A549 (cell line): Measurements from ENCODE around the gene GRIA3. TPM values are rescaled to one million over a fixed set of nuclear protein-coding genes. Genes with fewer than 3 reads are reported as not detected.
A peak's percentile ranks its signal among the peaks of the same experiment; 100 is the strongest.

Source experiments
- ATAC-seq, 2 experiments: fragments of 200-7000 bp in 1 of 2; fragments of >200 bp in 1 of 2; cut with Nextera tagmentation in 1 of 2; cut with Tn5 transposase in 1 of 2; 3 replicates each; pipeline versions ENCODE4 v1.8.0 to v1.9.1; 2018 to 2020; ENCODE audit warnings: mild to moderate bottlenecking in 1 of 2, moderate library complexity in 1 of 2
- CTCF ChIA-PET: fragments of 300-600 bp; sonication (Branson Sonifier 250); formaldehyde crosslinking; extraction: SDS; loops from one replicate; lab custom pipeline; 2021; ENCODE audit warnings: antibody characterized with exemption, inconsistent platforms; lab: Yijun Ruan, JAX
- POLR2A ChIA-PET: fragments of 350-600 bp; formaldehyde crosslinking; extraction: SDS; loops from one replicate; lab custom pipeline; 2021; ENCODE audit warnings: antibody characterized with exemption, inconsistent platforms; lab: Yijun Ruan, JAX
- DNase-seq, 2 experiments: peaks; one replicate each; pipeline versions ENCODE4 v3.0.0 to v3.0.0-alpha.2; 2011 to 2016; ENCODE audit warnings: low read depth in 1 of 2, low spot score in 1 of 2
- FAIRE-seq: peaks from 2 replicates; lab custom pipeline; 2011; peaks lifted over from hg19 to GRCh38; lab: Jason Lieb, UNC
- H3K27ac ChIP-seq, 2 experiments: fragments of >200 bp; sonication (Bioruptor Twin); formaldehyde crosslinking; 3 replicates each; pipeline ENCODE4 v1.5.1; 2016 to 2017
- H3K4me1 ChIP-seq: fragments of >200 bp; sonication (Bioruptor Twin); formaldehyde crosslinking; 3 replicates; pipeline ENCODE4 v1.6.1; 2016
- H3K4me2 ChIP-seq: fragments of >200 bp; sonication (Bioruptor Twin); formaldehyde crosslinking; 3 replicates; pipeline ENCODE4 v1.6.1; 2016
- H3K4me3 ChIP-seq: fragments of >200 bp; sonication (Bioruptor Twin); formaldehyde crosslinking; 3 replicates; pipeline ENCODE4 v1.5.1; 2016
- H3K9me3 ChIP-seq: fragments of >200 bp; sonication (Bioruptor Twin); formaldehyde crosslinking; 3 replicates; pipeline ENCODE4 v1.6.1; 2016
- ATOH8 ChIP-seq: fragments of 250-450 bp; sonication (Bioruptor Pico); IDR thresholded peaks from 2 replicates; pipeline ENCODE4 v1.5.0; 2020; ENCODE audit warnings: low read depth, mild to moderate bottlenecking, moderate library complexity
- BHLHE40 ChIP-seq: IDR thresholded peaks from 2 replicates; pipeline ENCODE4 v1.6.1; 2012; ENCODE audit warnings: low read depth, low read length, inconsistent platforms
- CBX2 ChIP-seq: fragments of 200-600 bp; sonication (generic); IDR thresholded peaks from 2 replicates; pipeline ENCODE4 v1.6.1; 2016; ENCODE audit warnings: low read depth, mild to moderate bottlenecking, borderline replicate concordance
- CBX8 ChIP-seq: fragments of 200-600 bp; sonication (generic); IDR thresholded peaks from 2 replicates; pipeline ENCODE4 v1.6.1; 2016
- CHD4 ChIP-seq: fragments of 200-600 bp; sonication (generic); IDR thresholded peaks from 2 replicates; pipeline ENCODE4 v1.6.1; 2016; ENCODE audit warnings: antibody characterized with exemption, mild to moderate bottlenecking, borderline replicate concordance
- E2F6 ChIP-seq: IDR thresholded peaks from 2 replicates; pipeline ENCODE4 v1.6.1; 2012; ENCODE audit warnings: low read depth, borderline replicate concordance
- EHF ChIP-seq: fragments of 250-450 bp; sonication (Bioruptor Pico); IDR thresholded peaks from 2 replicates; pipeline ENCODE4 v1.5.0; 2020; ENCODE audit warnings: mild to moderate bottlenecking
- EP300 ChIP-seq, 2 experiments: fragments of >200 bp; sonication (Bioruptor Twin); formaldehyde crosslinking; IDR thresholded peaks; 2 replicates in 1 of 2; 3 replicates in 1 of 2; pipeline ENCODE4 v1.6.1; 2016 to 2017
- FOSB ChIP-seq: fragments of 250-450 bp; sonication (Bioruptor Pico); IDR thresholded peaks from 2 replicates; pipeline ENCODE4 v1.5.0; 2020; ENCODE audit warnings: mild to moderate bottlenecking, moderate library complexity
- FOSL2 ChIP-seq, 2 experiments: fragments of 450-650 bp in 1 of 2; fragments of >200 bp in 1 of 2; sonication (Bioruptor Twin) in 1 of 2; formaldehyde crosslinking; IDR thresholded peaks; 2 replicates each; pipeline versions ENCODE4 v1.5.0 to v1.6.1; 2016 to 2020; ENCODE audit warnings: mild to moderate bottlenecking in 1 of 2, moderate library complexity in 1 of 2
- HDAC2 ChIP-seq: fragments of 200-600 bp; sonication (generic); IDR thresholded peaks from 2 replicates; pipeline ENCODE4 v1.6.1; 2016
- KDM1A ChIP-seq: fragments of 200-600 bp; sonication (generic); IDR thresholded peaks from 2 replicates; pipeline ENCODE4 v1.6.1; 2016; ENCODE audit warnings: low read depth, mild to moderate bottlenecking
- KDM5A ChIP-seq: fragments of 200-600 bp; sonication (generic); IDR thresholded peaks from 2 replicates; pipeline ENCODE4 v1.6.1; 2016; ENCODE audit warnings: antibody characterized with exemption, mild to moderate bottlenecking
- MAFK ChIP-seq: fragments of 450-650 bp; IDR thresholded peaks from 2 replicates; pipeline ENCODE4 v1.6.1; 2014; ENCODE audit not compliant: partially characterized antibody
- NPAS2 ChIP-seq: fragments of 250-450 bp; sonication (Bioruptor Pico); IDR thresholded peaks from 2 replicates; pipeline ENCODE4 v1.8.0; 2022; ENCODE audit warnings: mild to moderate bottlenecking, moderate library complexity, borderline replicate concordance
- NR3C1 ChIP-seq: fragments of >200 bp; sonication (Bioruptor Twin); formaldehyde crosslinking; IDR thresholded peaks from 3 replicates; pipeline ENCODE4 v1.6.1; 2017
- PHF8 ChIP-seq: fragments of 200-600 bp; sonication (generic); IDR thresholded peaks from 2 replicates; pipeline ENCODE4 v1.6.1; 2016; ENCODE audit warnings: low read depth, mild to moderate bottlenecking, antibody characterized with exemption, moderate library complexity, borderline replicate concordance
- POLR2A ChIP-seq: IDR thresholded peaks from 2 replicates; pipeline ENCODE4 v1.6.1; 2012; ENCODE audit warnings: mild to moderate bottlenecking, low read length
- RAD21 ChIP-seq, 2 experiments: fragments of >200 bp in 1 of 2; sonication (Bioruptor Twin) in 1 of 2; formaldehyde crosslinking in 1 of 2; IDR thresholded peaks in 1 of 2; conservative IDR thresholded peaks in 1 of 2; 2 replicates in 1 of 2; 3 replicates in 1 of 2; pipeline ENCODE4 v1.6.1; 2012 to 2018; ENCODE audit warnings: inconsistent platforms in 1 of 2
- RARB ChIP-seq: fragments of 250-450 bp; sonication (Bioruptor Pico); IDR thresholded peaks from 2 replicates; pipeline ENCODE4 v1.8.0; 2021; ENCODE audit warnings: mild to moderate bottlenecking, moderate library complexity
- RFX5 ChIP-seq: fragments of 450-650 bp; IDR thresholded peaks from 2 replicates; pipeline ENCODE4 v1.7.1; 2014; ENCODE audit warnings: antibody characterized with exemption, mild to moderate bottlenecking, moderate library complexity
- TFCP2L1 ChIP-seq: fragments of 250-450 bp; sonication (Bioruptor Pico); IDR thresholded peaks from 2 replicates; pipeline ENCODE4 v1.5.0; 2021; ENCODE audit warnings: mild to moderate bottlenecking
- TP53 ChIP-seq: fragments of 250-450 bp; sonication (Bioruptor Pico); IDR thresholded peaks from 2 replicates; pipeline ENCODE4 v1.5.0; 2021; ENCODE audit warnings: mild to moderate bottlenecking, moderate library complexity
- ZC3H11A ChIP-seq: fragments of 450-650 bp; IDR thresholded peaks from 2 replicates; pipeline ENCODE4 v1.6.1; 2014; ENCODE audit warnings: antibody characterized with exemption, mild to moderate bottlenecking
- ZNF302 ChIP-seq: fragments of 250-450 bp; sonication (Bioruptor Pico); IDR thresholded peaks from 2 replicates; pipeline ENCODE4 v1.9.0; 2021; ENCODE audit warnings: inconsistent platforms, mild to moderate bottlenecking, moderate library complexity
- ZSCAN20 ChIP-seq: fragments of 250-450 bp; sonication (Bioruptor Pico); IDR thresholded peaks from 2 replicates; pipeline ENCODE4 v1.8.0; 2022; ENCODE audit warnings: mild to moderate bottlenecking, moderate library complexity
- WGBS: methylation state at CpG from one replicate; pipeline ENCODE4 v1.1.6; 2017; ENCODE audit errors: missing lambda C conversion rate; 5-methylcytosine and 5-hydroxymethylcytosine counted together
- polyA plus RNA-seq, 4 experiments: library from polyadenylated mRNA; depleted of rRNA in 3 of 4; stranded (reverse); fragments of >200 nt; fragmentation: RNase III in 1 of 4; extraction: RNeasy Plus Mini Kit Qiagen cat#74134 plus additional on column Dnase treatment in 1 of 4; gene quantifications; 2 replicates in 3 of 4; 3 replicates in 1 of 4; pipeline ENCODE4 v1.2.3, GENCODE V29; 2011 to 2017
- TF ChIP-seq, protein P1 (sequence below): IDR thresholded peaks from 2 replicates; pipeline ENCODE4 v1.6.1; 2012
- TF ChIP-seq, protein P2 (sequence below): fragments of 250-450 bp; sonication (Bioruptor Pico); IDR thresholded peaks from 2 replicates; pipeline ENCODE4 v1.5.0; 2021; ENCODE audit warnings: mild to moderate bottlenecking, moderate library complexity, borderline replicate concordance
- TF ChIP-seq, protein P3 (sequence below): fragments of >200 bp; sonication (Bioruptor Twin); formaldehyde crosslinking; IDR thresholded peaks from 3 replicates; pipeline ENCODE4 v1.6.1; 2016

The GRIA3 gene
- polyA plus RNA-seq, 2 of the 4 experiments (the other 2 are of a cell fraction) = not detected

- TF ChIP-seq, protein P1, sequence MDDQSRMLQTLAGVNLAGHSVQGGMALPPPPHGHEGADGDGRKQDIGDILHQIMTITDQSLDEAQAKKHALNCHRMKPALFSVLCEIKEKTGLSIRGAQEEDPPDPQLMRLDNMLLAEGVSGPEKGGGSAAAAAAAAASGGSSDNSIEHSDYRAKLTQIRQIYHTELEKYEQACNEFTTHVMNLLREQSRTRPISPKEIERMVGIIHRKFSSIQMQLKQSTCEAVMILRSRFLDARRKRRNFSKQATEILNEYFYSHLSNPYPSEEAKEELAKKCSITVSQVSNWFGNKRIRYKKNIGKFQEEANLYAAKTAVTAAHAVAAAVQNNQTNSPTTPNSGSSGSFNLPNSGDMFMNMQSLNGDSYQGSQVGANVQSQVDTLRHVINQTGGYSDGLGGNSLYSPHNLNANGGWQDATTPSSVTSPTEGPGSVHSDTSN = no peak
- TF ChIP-seq, protein P2, sequence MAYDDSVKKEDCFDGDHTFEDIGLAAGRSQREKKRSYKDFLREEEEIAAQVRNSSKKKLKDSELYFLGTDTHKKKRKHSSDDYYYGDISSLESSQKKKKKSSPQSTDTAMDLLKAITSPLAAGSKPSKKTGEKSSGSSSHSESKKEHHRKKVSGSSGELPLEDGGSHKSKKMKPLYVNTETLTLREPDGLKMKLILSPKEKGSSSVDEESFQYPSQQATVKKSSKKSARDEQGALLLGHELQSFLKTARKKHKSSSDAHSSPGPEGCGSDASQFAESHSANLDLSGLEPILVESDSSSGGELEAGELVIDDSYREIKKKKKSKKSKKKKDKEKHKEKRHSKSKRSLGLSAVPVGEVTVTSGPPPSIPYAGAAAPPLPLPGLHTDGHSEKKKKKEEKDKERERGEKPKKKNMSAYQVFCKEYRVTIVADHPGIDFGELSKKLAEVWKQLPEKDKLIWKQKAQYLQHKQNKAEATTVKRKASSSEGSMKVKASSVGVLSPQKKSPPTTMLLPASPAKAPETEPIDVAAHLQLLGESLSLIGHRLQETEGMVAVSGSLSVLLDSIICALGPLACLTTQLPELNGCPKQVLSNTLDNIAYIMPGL (CRISPR knock-in tag) = no peak
Observed at GRCh38 chrX:123170546-123170945, 13.5 kb upstream of the GRIA3 start (continued).

- TF ChIP-seq RARB (CRISPR knock-in tag) (no peak), POLR2A (no peak), TFCP2L1 (CRISPR knock-in tag) (no peak), RFX5 (no peak), FOSB (CRISPR knock-in tag) (no peak), NR3C1 (no peak), ATOH8 (CRISPR knock-in tag) (no peak), EHF (CRISPR knock-in tag) (no peak), KDM1A (no peak), RAD21 (conservative IDR thresholded peaks at IDR 0.05 in 1 of 2, IDR thresholded peaks at IDR 0.05 in 1 of 2) (no peak), CHD4 (no peak), TP53 (CRISPR knock-in tag) (no peak), NPAS2 (no peak), CBX8 (no peak), EP300 (IDR thresholded peaks at IDR 0.05) (no peak), ZSCAN20 (CRISPR knock-in tag) (no peak), HDAC2 (no peak)
- TF ChIP-seq, protein P1 = no peak
- TF ChIP-seq, all 56 proteins: peak for 0
- no peaks in the 10 kb centered on the region for H3K9me3 ChIP-seq
- no peak for ATAC-seq
- WGBS = 76% methylated on average over 3 of the region's 3 CpGs
- CTCF ChIA-PET = no interaction called here
- H3K4me2 ChIP-seq = no peak overlapping the region
- no peak overlapping the region for H3K4me3 ChIP-seq
- no peak for DNase-seq
- H3K27ac ChIP-seq = no peak overlapping the region
- peaks cover 13% of the 10 kb centered on the region; the same call in 2 of the 3 replicates for H3K4me1 ChIP-seq
- FAIRE-seq = no peak
- POLR2A ChIA-PET = no interaction called here
Observed at GRCh38 chrX:123171781-123172180, 12.3 kb upstream of the GRIA3 start.

GRCh38 chrX:123172869-123173268, 11.2 kb upstream of the GRIA3 start:
- ATAC-seq = no peak
- DNase-seq = no peak
- Histone ChIP-seq H3K27ac (no peak overlapping the region), H3K4me3 (no peak overlapping the region), H3K4me2 (no peak overlapping the region), H3K9me3 (no peaks in the 10 kb centered on the region), H3K4me1 (peaks cover 13% of the 10 kb centered on the region; the same call in 2 of the 3 replicates)
- CTCF ChIA-PET = no interaction called here
- POLR2A ChIA-PET = no interaction called here
- peak; percentile 65 for FAIRE-seq
- WGBS = 67% methylated on average over 2 of the region's 2 CpGs
- TF ChIP-seq TFCP2L1 (CRISPR knock-in tag) = no peak
- TF ChIP-seq E2F6 = no peak
- TF ChIP-seq MAFK = no peak
- no peak for TF ChIP-seq ZNF302 (CRISPR knock-in tag)
- no peak for TF ChIP-seq ATOH8 (CRISPR knock-in tag)
- no peak for TF ChIP-seq KDM5A
- TF ChIP-seq TP53 (CRISPR knock-in tag) = no peak
- no peak for TF ChIP-seq ZSCAN20 (CRISPR knock-in tag)
- TF ChIP-seq PHF8 = no peak
- TF ChIP-seq BHLHE40 = no peak
- TF ChIP-seq ZC3H11A = no peak
- no peak for TF ChIP-seq CBX2
- no peak for TF ChIP-seq FOSL2 (IDR thresholded peaks at IDR 0.05)
- no peak for TF ChIP-seq FOSL2 (CRISPR knock-in tag; IDR thresholded peaks at IDR 0.05)
- no peak for TF ChIP-seq POLR2A
- TF ChIP-seq, protein P3, sequence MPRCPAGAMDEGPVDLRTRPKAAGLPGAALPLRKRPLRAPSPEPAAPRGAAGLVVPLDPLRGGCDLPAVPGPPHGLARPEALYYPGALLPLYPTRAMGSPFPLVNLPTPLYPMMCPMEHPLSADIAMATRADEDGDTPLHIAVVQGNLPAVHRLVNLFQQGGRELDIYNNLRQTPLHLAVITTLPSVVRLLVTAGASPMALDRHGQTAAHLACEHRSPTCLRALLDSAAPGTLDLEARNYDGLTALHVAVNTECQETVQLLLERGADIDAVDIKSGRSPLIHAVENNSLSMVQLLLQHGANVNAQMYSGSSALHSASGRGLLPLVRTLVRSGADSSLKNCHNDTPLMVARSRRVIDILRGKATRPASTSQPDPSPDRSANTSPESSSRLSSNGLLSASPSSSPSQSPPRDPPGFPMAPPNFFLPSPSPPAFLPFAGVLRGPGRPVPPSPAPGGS = no peak
